Lung microvascular endothelial cell (primary cell): ENCODE data around the gene MTERF1. TPM values are rescaled to one million over a fixed set of nuclear protein-coding genes. Genes with fewer than 3 reads are reported as not detected.
"Not testable (repeated sequence)": the region's sequence is repeated elsewhere in the genome, so short reads cannot be mapped to it uniquely, and the experiment has no call there.

Source experiments
- DNase-seq, 2 donors: peaks; one replicate each; pipeline versions ENCODE4 v3.0.0 to v3.0.0-alpha.2; 2010; ENCODE audit warnings: low read depth in 2 of 2
- total RNA-seq: library from RNA; depleted of rRNA; stranded (reverse); fragments of >200 nt; gene quantifications from 2 replicates; pipeline ENCODE4 v1.2.1, GENCODE V29; 2014

The MTERF1 gene
- 4.6 and 6.2 TPM in 2 replicates for total RNA-seq

GRCh38 chr7:91880413-91881241, at the start of gene MTERF1:
Gene MTERF1 (minus strand): TSS chr7:91880702. CDS start chr7:91880083, 619 bp downstream.
- DNase-seq, result peak; percentile 93

GRCh38 chr7:91929463-91929862, 49.0 kb upstream of the MTERF1 start:
- DNase-seq, result no peak

- DNase-seq, result no peak
These were observed 47.4 kb upstream of the MTERF1 start for GRCh38 chr7:91927912-91928311.

GRCh38 chr7:91922857-91923256, 42.4 kb upstream of the MTERF1 start:
- DNase-seq, result no peak

GRCh38 chr7:91918356-91918755, 37.9 kb upstream of the MTERF1 start:
- DNase-seq, result no peak

- DNase-seq, result no peak
These were observed 35.5 kb upstream of the MTERF1 start for GRCh38 chr7:91916051-91916440.

- no peak for DNase-seq
These were observed 35.0 kb upstream of the MTERF1 start for GRCh38 chr7:91915401-91916050.

- DNase-seq, result peak in 1 of 2 donors; percentile 28
These were observed 33.1 kb upstream of the MTERF1 start for GRCh38 chr7:91913612-91914011.

GRCh38 chr7:91912494-91912893, 32.0 kb upstream of the MTERF1 start:
- peak in 1 of 2 donors; percentile 8 for DNase-seq

GRCh38 chr7:91911121-91911520, 30.6 kb upstream of the MTERF1 start:
- no peak for DNase-seq

GRCh38 chr7:91910171-91910570, 29.7 kb upstream of the MTERF1 start:
- DNase-seq, result no peak

GRCh38 chr7:91899563-91899962, 19.1 kb upstream of the MTERF1 start:
- no peak for DNase-seq

GRCh38 chr7:91898240-91898992, 17.9 kb upstream of the MTERF1 start:
- no peak for DNase-seq

- peak in 1 of 2 donors; percentile 40 for DNase-seq
These were observed 14.4 kb upstream of the MTERF1 start for GRCh38 chr7:91894781-91895480.

GRCh38 chr7:91893699-91894098, 13.2 kb upstream of the MTERF1 start:
- DNase-seq, result not testable (repeated sequence)

- no peak for DNase-seq
These were observed 12.4 kb upstream of the MTERF1 start for GRCh38 chr7:91892821-91893340.

- no peak for DNase-seq
These were observed 11.7 kb upstream of the MTERF1 start for GRCh38 chr7:91892099-91892705.

GRCh38 chr7:91888271-91889175, 8.0 kb upstream of the MTERF1 start:
- not testable (repeated sequence) for DNase-seq

GRCh38 chr7:91887336-91888213, 7.1 kb upstream of the MTERF1 start:
- not testable (repeated sequence) for DNase-seq
